ENCODE results near the gene PRR15.

PRR15 gene

GRCh38 chr7:29611941-29612544 lies 48.4 kb downstream of the PRR15 start:
- DNase-seq: no peak

DNA sequence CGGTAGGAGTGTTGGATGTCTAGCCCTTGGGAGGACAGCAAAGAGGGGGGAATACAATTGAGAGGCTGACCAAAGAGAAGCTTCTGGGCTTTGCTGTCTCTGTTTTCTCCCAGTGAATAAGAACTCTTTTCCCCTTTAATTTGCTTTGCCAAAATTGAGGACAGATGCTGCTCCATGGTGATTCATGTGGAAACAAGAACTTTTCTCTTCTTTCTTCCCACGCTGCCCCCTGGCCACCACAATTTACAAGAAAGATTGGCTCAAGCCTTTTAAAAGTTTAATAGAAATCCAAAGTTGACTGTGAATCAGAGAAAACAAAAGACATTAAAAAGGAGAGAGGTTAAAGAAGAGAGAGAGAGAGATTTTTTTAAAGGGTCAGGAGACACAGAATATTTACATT lies 49.0 kb downstream of the PRR15 start:
- DNase-seq: no peak

- no peak for DNase-seq
Observed at GRCh38 chr7:29613100-29613499, 49.5 kb downstream of the PRR15 start.

DNA sequence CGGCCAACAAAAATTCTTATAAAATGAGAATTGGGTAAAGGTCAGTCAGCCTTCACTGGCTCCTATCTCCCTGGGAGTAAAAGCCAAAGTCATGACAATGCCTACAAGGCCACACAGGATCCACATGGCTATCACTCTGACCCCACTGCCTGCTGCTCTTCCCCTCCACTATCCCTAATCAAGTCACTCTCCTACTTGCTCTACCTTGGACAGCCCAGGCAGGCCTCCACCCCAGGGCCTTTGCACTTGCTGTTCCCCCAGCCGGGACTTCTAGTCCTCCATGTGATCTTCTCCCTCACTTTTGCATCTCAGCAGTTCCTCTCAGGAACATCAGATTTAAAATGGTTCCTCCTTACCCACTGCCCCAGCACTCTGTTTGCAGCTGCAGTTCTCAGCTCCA lies 50.6 kb downstream of the PRR15 start:
- no peak for DNase-seq
